Activated effector memory CD4-positive, alpha-beta T cell treated with Interleukin-2 at 50 U/mL for 16 hours (primary cell): ENCODE measurements around the gene CRYZ.
"Not testable (repeated sequence)": the region's sequence is repeated elsewhere in the genome, so short reads cannot be mapped to it uniquely, and the experiment has no call there.

Experiments
- DNase-seq: peaks from one replicate; pipeline ENCODE4 v3.0.0-alpha.2; 2020

Gene CRYZ

DNA sequence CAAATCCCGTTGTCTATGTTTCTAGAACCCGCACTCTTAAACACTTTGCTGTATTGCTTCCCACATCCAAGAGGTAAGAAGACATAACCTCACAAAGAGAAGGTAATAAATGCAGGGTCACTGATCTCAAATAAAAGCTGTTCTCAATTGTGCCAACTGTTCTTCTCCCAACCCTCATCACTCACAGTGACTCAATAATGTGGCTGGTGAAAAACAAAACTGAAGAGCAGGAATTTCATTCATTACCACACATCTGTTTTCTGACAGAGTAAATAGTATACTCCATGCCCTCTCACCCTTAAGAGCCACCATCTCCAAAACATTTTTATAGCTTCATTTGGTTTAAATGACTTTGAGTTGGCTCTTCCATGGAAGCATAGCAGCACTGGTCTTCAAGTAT, 53.0 kb downstream of the CRYZ start:
- DNase-seq: no peak

DNA sequence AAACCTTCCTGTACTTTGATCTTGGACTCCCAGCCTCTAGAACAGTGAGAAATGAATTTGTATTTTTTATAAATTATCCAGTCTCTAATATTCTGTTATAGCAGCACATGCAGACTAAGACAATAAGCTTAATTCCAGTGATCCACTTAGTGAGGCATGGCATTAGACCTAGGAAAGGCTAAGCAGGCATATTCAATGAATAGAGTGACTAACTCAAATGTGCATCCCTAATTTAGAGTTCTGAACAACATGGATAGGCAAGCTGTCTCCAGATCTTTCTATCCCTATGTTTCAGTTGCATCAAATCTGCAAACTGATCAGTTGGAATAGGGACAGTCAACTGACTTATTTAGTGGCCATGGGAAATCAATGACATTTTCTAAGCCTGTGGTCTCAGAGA, 54.9 kb downstream of the CRYZ start:
- DNase-seq: no peak

DNA sequence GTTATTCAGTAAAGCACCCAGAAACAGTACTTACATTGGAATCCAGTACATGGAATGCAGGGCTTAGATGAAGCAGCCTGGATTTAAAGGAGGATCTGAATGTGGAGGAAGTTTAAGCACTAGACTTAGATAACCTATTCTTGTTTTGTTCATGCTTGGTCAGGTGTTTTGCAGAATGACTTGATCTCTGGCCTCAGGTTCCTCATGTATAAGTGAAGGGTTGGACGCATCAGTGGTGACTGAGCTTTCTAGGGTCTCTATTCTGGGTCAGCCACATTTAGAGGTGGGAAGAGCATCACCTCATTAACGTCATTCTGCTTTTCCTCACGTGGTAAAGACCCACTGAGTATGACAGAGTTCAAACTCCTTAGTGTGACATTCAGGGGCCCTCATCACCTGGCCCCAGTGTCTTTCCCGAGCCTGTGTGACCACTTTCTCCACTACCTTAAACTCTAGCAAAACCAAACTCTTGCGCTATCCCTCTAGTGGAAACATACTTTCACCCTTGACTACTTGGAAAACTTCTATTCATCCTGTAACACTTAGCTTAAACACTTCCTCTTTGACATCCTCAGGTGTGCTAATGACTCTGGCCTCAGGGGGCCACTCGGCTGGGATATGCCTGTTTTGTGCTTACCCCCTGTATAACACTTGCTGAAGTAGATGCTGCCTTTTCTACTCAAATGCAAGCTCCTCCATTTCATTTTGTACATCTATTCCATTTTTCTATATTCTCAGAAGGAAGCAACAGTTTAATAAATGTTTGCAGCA, 58.4 kb downstream of the CRYZ start:
- no peak for DNase-seq

DNA sequence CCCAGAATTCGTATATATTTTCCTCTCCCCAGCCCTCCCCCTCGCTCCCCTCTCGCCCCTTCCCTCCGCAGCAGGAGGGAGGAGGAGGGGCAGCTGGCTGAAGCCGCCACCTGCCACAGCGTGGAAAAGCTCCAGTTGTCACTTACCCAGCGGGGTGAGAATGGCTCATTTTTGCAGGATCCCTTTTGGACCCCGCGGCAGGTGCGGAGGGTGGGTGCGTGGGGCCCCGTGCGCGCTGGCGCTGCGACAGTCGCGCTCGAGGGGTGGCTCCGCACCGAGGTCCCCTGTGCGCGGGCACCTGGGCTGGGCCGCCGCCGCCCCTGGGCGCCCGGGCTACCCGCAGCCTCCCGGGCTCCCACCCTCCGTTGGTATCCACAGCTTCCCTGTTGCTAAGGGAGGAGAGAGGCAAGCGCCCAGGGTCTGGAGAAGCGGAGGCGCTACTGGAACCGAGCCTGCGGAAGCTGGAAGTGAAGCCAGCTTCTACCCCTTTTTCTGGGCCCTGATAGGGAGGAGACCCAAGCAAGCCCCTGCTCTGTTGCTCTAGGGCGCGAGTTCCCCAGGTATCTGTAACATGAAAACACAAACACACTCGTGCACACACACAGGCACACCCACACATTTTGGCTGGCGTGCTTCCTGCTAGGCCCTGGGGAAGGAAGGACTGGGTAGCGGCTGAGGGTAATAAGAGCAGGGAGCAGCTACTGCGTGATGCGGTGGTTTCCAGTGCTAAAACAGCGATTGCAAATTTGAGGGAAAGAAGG, 59.3 kb downstream of the CRYZ start, which contains the start of gene ERICH3:
Gene ERICH3, minus strand, starts transcription at position 442 of the 761 bp plus-strand sequence. Its CDS starts 273 bp downstream, at position 169.
- DNase-seq: no peak

DNA sequence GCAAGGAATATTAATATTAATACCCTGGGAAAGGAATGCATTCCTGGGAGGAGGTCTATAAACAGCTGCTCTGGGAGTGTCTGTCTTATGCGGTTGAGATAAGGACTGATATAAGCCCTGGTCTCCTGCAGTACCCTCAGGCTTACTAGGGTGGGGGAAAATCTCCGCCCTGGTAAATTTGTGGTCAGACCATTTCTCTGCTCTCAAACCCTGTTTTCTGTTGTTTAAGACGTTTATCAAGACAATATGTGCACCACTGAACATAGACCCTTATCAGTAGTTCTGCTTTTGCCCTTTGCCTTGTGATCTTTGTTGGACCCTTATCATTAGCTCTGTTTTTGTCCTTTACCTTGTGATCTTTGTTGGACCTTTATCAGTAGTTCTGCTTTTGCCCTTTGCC, 62.0 kb downstream of the CRYZ start:
- DNase-seq: not testable (repeated sequence)
